PC-9 (cell line): Measurements from ENCODE around the gene ATAD3B. TPM values are rescaled to one million over a fixed set of nuclear protein-coding genes. Genes with fewer than 3 reads are reported as not detected.
"Not testable (repeated sequence)": the region's sequence is repeated elsewhere in the genome, so short reads cannot be mapped to it uniquely, and the experiment has no call there.

Experiments used
- BruUV-seq: library from RNA; stranded (reverse); fragments of 400-500 nt; replicated peaks from 2 replicates; lab custom pipeline; 2021; lab: Mats Ljungman, UMichigan
- CTCF ChIA-PET: fragments of 300-600 bp; sonication (Branson Sonifier 250); formaldehyde crosslinking; loops from one replicate; lab custom pipeline; 2022; ENCODE audit warnings: antibody characterized with exemption; lab: Charles Lee
- POLR2A ChIA-PET: fragments of 300-600 bp; sonication (Branson Sonifier 250); formaldehyde crosslinking; loops from one replicate; lab custom pipeline; 2022; ENCODE audit warnings: antibody characterized with exemption; ENCODE audit not compliant: unreplicated experiment; lab: Charles Lee
- DNase-seq, 2 experiments: peaks; one replicate each; pipeline versions ENCODE4 v3.0.0 to v3.0.0-alpha.2; 2015 to 2022; ENCODE audit warnings: mixed read lengths in 1 of 2
- H2AFZ ChIP-seq: fragments of 200-600 bp; sonication (generic); 2 replicates; pipeline ENCODE4 v1.8.1; 2017; ENCODE audit warnings: antibody characterized with exemption
- H3F3A ChIP-seq: fragments of 200-600 bp; sonication (generic); 2 replicates; pipeline ENCODE4 v1.8.1; 2017; ENCODE audit warnings: antibody characterized with exemption, mild to moderate bottlenecking, low read depth; ENCODE audit not compliant: insufficient read depth
- H3K27ac ChIP-seq: fragments of 200-600 bp; sonication (generic); 2 replicates; pipeline ENCODE4 v1.6.1; 2016; ENCODE audit warnings: mixed run types
- H3K27me3 ChIP-seq: fragments of 200-600 bp; sonication (generic); 2 replicates; pipeline ENCODE4 v1.6.1; 2016; ENCODE audit warnings: low read depth, mixed run types; ENCODE audit not compliant: insufficient read depth
- H3K36me3 ChIP-seq: fragments of 200-600 bp; sonication (generic); 2 replicates; pipeline ENCODE4 v1.6.1; 2016; ENCODE audit warnings: low read depth, mixed run types
- H3K4me1 ChIP-seq: fragments of 200-600 bp; sonication (generic); replicated peaks from 2 replicates; pipeline ENCODE4 v1.6.1; 2016; ENCODE audit warnings: mixed run types; ENCODE audit not compliant: insufficient read depth
- H3K4me2 ChIP-seq: fragments of 200-600 bp; sonication (generic); 2 replicates; pipeline ENCODE4 v1.6.1; 2017; ENCODE audit warnings: mixed run types
- H3K4me3 ChIP-seq: fragments of 200-600 bp; sonication (generic); 2 replicates; pipeline ENCODE4 v1.6.1; 2016; ENCODE audit warnings: mixed run types
- H3K79me2 ChIP-seq: fragments of 200-600 bp; sonication (generic); 2 replicates; pipeline ENCODE4 v1.6.1; 2017; ENCODE audit warnings: low read depth, mixed run types
- H3K9me2 ChIP-seq: fragments of 200-600 bp; sonication (generic); 2 replicates; pipeline ENCODE4 v1.8.1; 2017; ENCODE audit warnings: mild to moderate bottlenecking; ENCODE audit not compliant: insufficient read depth
- H3K9me3 ChIP-seq: fragments of 200-600 bp; sonication (generic); 2 replicates; pipeline ENCODE4 v1.8.1; 2016; ENCODE audit warnings: low read depth; ENCODE audit not compliant: insufficient read depth
- H4K20me1 ChIP-seq: fragments of 200-600 bp; sonication (generic); 2 replicates; pipeline ENCODE4 v1.8.1; 2017; ENCODE audit not compliant: insufficient read depth
- CTCF ChIP-seq: fragments of 200-600 bp; sonication (generic); conservative IDR thresholded peaks from 2 replicates; pipeline ENCODE4 v1.6.1; 2017; ENCODE audit warnings: mixed run types, antibody characterized with exemption, mild to moderate bottlenecking, moderate library complexity
- EZH2 ChIP-seq: fragments of 200-600 bp; sonication (generic); IDR thresholded peaks from 2 replicates; pipeline ENCODE4 v1.8.0; 2017; ENCODE audit warnings: antibody characterized with exemption, low read depth
- intact Hi-C: fragments of 100-400 bp; cut with micrococcal nuclease; formaldehyde crosslinking; loops from one replicate; pipeline ENCODE4 v1.10.0; 2022; ENCODE audit not compliant: unreplicated experiment
- total RNA-seq: library from RNA; stranded (reverse); gene quantifications from 2 replicates; pipeline ENCODE4 v1.2.3, GENCODE V29; 2021

The ATAD3B gene
- total RNA-seq, 1 experiment from 2014 or later, result 32.8 TPM

GRCh38 chr1:1442069-1442770 is 29.3 kb upstream of the ATAD3B start:
- BruUV-seq, result no TSS peak

GRCh38 chr1:1446631-1447030 is 24.9 kb upstream of the ATAD3B start:
- H4K20me1 ChIP-seq, BruUV-seq: not testable (repeated sequence)

More at GRCh38 chr1:1442069-1442770, 29.3 kb upstream of the ATAD3B start:
- TF ChIP-seq EZH2 (no peak), CTCF (no peak)
- Histone ChIP-seq H3K4me1 (no peaks in the 10 kb centered on the region), H3K36me3 (no peaks in the 10 kb centered on the region), H3K4me2 (no peak overlapping the region), H3F3A (no peaks in the 10 kb centered on the region), H3K9me3 (no peaks in the 10 kb centered on the region), H3K27ac (no peak overlapping the region), H2AFZ (no peak overlapping the region), H3K4me3 (no peak overlapping the region), H3K79me2 (no peaks in the 10 kb centered on the region), H3K9me2 (no peaks in the 10 kb centered on the region), H4K20me1 (no peaks in the 10 kb centered on the region), H3K27me3 (no peaks in the 10 kb centered on the region)
- intact Hi-C loops, result no loop called here
- POLR2A ChIA-PET, result interaction anchor here (0.6 kb wide), 1 partner anchor 27 kb away, joined by 10 read pairs; no protein-coding TSS in a partner anchor
- CTCF ChIA-PET, result no interaction called here
- no peak for DNase-seq

GRCh38 chr1:1449099-1449739 is 22.3 kb upstream of the ATAD3B start, which contains the start of gene ATAD3C:
Gene ATAD3C (plus strand): TSS chr1:1449689. CDS start chr1:1450684, 995 bp downstream.
- ChIA-PET CTCF (no interaction called here), POLR2A (no interaction called here)

More at GRCh38 chr1:1446631-1447030, 24.9 kb upstream of the ATAD3B start:
- H3K36me3 ChIP-seq, H3K4me2 ChIP-seq, intact Hi-C loops, CTCF ChIA-PET, H3K27ac ChIP-seq, H3K79me2 ChIP-seq, H2AFZ ChIP-seq, DNase-seq, H3K9me2 ChIP-seq, POLR2A ChIA-PET, H3K9me3 ChIP-seq, H3F3A ChIP-seq, H3K4me1 ChIP-seq, H3K27me3 ChIP-seq, H3K4me3 ChIP-seq: not testable (repeated sequence)

GRCh38 chr1:1450616-1451015 is 20.9 kb upstream of the ATAD3B start:
- H4K20me1 ChIP-seq, H3K9me2 ChIP-seq, H3K4me1 ChIP-seq, H3K4me2 ChIP-seq, H3K27me3 ChIP-seq, H3K4me3 ChIP-seq, BruUV-seq, H3K27ac ChIP-seq, POLR2A ChIA-PET, DNase-seq, H3K9me3 ChIP-seq, H2AFZ ChIP-seq, H3K79me2 ChIP-seq, intact Hi-C loops, H3K36me3 ChIP-seq, H3F3A ChIP-seq, CTCF ChIA-PET: not testable (repeated sequence)

More at GRCh38 chr1:1449099-1449739, 22.3 kb upstream of the ATAD3B start, which contains the start of gene ATAD3C:
- Histone ChIP-seq H3K79me2 (no peaks in the 10 kb centered on the region), H3K4me1 (no peaks in the 10 kb centered on the region), H3F3A (no peaks in the 10 kb centered on the region), H3K36me3 (no peaks in the 10 kb centered on the region), H4K20me1 (no peaks in the 10 kb centered on the region), H3K4me2 (no peak within 1 kb of the TSS), H2AFZ (0 out of 2 replicates have a peak within 1 kb of the TSS, but pooled peaks have one; percentile 48), H3K4me3 (no peak within 1 kb of the TSS), H3K9me2 (no peaks in the 10 kb centered on the region), H3K27me3 (no peaks in the 10 kb centered on the region), H3K27ac (no peak within 1 kb of the TSS), H3K9me3 (no peaks in the 10 kb centered on the region)
- DNase-seq, result no peak
- no peak for TF ChIP-seq EZH2
- no peak for TF ChIP-seq CTCF
- no TSS peak for BruUV-seq
- intact Hi-C loops, result no loop called here
